ENCODE results near the gene ZBTB43.
A peak's percentile ranks its signal among the peaks of the same experiment; 100 is the strongest.
"Not testable (repeated sequence)": the region's sequence is repeated elsewhere in the genome, so short reads cannot be mapped to it uniquely, and the experiment has no call there.

The ZBTB43 gene, protein sequence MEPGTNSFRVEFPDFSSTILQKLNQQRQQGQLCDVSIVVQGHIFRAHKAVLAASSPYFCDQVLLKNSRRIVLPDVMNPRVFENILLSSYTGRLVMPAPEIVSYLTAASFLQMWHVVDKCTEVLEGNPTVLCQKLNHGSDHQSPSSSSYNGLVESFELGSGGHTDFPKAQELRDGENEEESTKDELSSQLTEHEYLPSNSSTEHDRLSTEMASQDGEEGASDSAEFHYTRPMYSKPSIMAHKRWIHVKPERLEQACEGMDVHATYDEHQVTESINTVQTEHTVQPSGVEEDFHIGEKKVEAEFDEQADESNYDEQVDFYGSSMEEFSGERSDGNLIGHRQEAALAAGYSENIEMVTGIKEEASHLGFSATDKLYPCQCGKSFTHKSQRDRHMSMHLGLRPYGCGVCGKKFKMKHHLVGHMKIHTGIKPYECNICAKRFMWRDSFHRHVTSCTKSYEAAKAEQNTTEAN
- total RNA-seq = 51.0 to 147 (median 75.7) reads per million in 18 experiments

DNA sequence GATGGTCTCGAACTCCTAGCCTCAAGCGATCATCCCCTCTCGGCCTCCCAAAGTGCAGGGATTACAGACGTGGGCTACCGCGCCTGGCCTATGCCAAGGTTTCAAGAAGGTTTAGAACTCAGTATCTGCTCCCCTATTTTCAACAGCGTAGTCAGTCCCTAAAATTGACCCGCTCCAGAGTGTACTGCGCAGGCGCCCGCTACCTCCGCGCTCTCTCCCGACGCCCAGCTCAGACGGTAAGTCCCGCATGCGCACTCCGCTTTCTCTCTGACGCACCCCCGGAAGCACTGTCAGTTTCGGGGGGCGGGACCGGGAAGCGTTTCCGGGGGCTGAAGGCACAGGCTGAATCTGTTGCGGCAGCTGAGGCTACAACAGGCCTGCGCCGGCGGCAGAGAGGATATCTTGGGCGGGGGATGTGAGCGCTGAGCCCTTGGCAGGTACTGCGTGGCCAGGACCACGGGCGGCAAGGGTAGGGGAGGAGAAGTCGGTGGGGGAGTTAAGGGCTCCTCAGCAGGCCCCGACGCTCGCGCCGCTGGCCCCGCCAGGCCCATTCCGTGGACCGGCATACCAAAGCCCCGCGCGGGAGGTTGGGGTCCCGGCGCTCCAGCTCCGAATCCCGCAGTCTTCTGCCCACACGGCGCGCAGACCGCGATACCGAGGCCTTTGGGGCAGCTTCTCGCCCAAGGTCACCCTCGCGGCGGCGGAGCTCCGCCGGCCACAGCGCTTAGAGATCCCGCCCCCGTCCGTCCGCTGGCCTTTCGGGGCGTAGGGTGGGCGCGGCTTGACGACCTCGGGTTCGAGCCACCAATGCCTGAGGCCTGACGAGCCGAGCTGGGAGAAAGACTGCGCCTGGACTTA lies at the start of gene ZBTB43:
Gene ZBTB43, plus strand, starts transcription at position 345 of the 858 bp plus-strand sequence. CDS start 27,470 bp downstream, outside the sequence.
- peak; percentile 98 to 99 for DNase-seq

DNA sequence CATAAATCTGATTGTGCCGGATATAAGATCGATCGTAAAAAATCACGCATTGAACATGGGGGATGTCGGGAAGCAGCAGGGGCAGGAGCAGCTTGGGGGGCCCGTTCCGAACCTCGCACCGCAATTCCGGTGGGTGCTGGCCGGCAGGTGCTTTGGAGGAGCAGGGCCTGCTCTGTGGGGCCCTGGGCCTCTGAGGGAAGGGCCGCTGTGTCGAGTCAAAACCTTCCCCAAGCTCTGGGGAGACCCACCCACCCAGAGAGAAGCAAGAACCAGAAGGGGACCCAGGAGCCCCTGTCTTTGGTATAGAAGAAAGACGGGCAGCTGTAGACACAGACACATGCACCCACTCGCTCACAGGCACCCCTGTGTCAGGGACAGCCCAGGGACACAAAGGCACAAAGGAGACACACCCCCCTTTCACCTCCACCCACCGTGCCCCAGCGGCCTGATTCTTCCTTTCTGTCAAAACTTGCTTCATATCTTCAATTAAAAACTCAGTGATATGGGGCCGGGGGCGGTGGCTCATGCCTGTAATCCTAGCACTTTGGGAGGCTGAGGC lies 49.4 kb upstream of the ZBTB43 start:
- no peak for DNase-seq

DNA sequence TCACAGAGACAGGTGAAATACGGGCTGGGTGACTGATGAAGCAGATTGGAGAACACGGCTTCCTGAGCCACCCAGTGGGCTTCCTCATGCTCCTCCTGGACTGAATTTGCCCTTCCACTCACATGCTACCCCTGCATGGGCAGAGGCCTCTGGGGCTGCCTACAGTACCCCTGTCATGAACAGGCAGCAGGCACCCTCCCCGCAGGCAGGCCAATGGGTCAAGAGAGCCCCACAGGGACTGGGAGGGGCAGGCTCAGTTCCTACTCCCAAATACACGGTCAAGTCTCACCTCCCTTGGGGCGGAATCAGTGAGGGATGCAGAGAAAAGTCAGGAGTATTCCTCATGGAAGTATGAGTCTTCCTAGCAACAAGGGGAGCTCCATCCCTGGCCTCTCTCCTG lies 48.6 kb upstream of the ZBTB43 start:
- DNase-seq = no peak

DNA sequence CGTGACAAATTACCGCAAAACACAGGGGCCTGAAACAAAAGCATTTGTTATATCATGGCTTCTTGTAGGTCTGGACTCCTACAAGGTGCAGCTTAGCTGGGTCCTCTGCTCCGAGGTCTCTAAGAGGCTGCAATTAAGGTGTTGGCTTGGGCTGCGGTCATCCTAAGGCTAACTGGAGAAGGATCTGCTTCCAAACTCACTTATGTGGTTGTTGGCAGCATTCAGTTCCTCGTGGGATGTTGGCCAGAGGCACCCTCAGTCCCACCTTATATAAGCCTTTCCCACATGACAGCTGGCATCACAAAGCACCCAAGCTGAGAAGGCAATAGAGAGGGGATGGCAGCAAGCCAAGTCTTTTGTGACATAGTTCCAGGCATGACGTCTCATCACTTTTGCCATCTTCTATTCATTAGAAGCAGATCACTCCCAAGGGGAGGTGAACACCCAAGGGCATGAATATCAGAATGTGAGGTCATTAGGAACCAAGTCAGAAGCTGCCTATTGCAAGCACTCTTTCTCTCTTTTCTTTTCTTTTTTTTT lies 47.9 kb upstream of the ZBTB43 start:
- no peak for DNase-seq

DNA sequence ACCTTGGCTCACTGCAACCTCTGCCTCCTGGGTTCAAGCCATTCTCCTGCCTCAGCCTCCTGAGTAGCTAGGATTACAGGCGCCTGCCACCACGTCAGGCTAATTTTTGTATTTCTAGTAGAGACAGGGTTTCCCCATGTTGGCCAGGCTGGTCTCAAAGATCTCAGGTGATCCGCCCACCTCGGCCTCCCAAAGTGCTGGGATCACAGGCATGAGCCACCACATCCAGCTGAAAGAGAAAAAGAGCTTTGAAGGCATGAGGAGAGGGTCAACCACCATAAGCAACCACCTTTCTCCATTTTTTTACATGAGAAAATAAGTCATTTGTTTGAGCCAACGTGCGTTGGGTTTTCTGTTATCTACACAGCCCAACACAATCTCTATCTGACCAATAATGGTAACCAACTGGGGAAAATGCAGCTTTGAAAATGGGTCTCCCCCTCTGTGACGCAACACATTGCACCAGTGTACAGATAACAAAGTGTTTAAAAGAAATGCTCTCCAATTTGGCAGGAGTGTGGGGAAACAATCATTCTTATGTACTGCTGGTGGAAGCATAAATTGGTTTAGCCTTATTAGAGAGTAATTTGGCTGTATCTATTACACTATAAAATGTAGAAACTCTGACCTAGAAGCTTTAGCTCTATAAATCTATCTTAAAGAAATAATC lies 45.8 kb upstream of the ZBTB43 start:
- no peak for DNase-seq

DNA sequence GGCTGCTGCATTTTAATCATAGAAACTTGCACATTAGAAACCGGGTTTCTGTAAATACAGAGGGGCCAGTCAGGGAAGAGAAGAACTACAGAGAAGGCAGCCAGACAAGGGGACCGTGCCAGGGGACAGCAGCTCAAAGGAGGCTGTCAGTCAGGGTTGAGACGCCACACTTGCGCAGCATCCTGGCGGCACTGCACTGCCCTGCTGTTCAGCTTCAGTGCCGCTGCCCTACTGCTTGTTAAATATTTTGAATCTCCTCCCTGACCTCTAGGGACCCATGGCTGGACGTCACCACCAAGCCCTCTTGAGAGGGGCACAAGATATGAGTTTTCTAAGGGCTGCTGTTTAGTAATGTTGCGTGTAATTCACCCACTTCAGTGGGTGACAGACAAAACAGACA lies 43.6 kb upstream of the ZBTB43 start:
- no peak for DNase-seq

DNA sequence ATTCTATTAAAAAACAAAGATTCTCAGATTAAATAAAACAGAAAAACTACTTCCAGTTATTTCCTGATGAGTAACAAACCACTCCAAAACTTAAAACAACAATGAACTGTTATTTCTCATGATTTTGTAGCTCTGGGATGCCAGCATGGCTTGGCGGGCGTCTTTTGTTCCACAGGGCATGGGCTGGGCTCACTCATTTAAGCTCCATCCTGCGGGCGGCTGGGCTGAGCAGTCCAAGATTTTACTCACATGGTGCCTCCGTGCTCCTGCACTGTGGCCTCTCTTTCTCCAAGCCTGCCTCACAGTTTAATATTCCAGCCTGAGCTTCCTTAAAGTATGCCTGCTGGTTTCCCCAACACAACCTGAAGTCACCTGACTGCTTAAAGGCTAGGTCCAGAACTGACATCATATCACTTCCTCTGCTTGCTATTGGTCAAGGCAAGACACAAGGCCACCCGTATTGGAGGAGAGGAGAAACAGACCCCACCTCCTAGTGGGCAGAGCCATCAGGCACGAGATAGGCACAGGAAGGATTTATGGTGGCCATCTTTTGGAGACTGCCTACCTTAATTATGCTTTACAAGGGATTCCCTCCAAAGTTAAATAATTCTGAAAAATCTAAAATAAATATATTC lies 41.6 kb upstream of the ZBTB43 start:
- DNase-seq = no peak

DNA sequence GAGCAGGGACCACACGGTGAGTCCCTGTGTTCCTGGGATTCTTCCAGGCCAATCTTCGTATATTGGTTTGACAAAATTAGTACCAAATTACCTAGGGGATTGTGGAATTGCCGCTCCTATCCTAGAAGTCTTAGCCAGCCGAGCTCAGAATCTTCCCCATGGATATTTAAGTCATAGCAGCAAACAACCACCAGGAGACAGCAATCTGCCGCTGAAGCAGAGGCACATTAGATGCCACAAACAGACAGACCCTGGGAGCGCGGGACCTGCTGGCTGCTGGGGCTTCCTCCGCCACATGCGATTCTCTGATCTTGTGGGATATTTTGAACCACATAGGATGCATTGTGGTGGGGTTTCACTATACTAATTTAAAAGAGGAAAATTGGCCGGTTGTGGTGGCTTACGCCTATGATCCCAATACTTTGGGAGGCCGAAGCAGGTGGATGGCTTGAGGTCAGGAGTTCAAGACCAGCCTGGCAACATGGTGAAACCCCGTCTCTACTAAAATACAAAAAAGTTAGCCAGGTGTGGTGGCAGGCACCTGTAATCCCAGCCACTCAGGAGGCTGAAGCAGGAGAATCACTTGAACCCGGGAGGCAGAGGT lies 31.7 kb upstream of the ZBTB43 start:
- DNase-seq = peak in 1 of 2 donors; percentile 34

DNA sequence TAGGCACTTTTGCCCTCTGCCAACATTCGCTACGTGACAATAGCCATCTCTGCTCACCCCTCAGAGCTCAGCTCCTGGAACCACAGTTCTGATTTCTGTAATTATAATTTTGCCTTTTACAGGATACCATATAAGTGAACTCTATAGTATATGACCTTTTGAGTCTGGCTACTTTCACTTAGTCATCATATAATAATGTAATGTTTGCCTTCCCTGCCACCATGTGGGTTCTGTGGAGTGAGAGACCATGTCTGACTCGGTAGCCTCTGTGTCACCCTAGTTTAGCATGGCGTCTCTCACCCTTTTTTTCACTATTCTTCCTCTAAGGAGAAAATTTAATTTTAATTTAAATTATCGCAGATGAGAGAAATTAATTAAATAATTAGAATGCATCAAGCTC lies 28.9 kb upstream of the ZBTB43 start:
- no peak for DNase-seq

DNA sequence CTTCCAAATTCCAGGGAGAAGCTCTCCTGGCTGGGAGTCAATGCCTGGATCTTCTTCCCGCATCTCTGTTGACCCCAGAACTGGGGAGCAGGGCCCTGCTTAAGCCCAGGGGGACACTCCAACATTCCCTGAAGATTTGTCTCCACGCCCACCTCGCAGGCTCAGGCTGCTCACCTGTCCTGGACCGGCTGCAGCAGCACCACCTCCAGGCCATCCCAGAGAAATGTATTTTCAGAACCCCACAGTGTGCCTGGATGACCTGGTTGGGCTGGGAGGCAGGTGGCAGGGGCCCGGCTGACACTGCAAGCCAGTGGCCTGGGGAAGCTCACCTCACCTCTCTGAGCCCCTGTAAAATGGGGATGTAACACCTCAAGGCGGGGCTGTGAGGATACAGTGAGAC lies 27.1 kb upstream of the ZBTB43 start:
- DNase-seq = no peak

DNA sequence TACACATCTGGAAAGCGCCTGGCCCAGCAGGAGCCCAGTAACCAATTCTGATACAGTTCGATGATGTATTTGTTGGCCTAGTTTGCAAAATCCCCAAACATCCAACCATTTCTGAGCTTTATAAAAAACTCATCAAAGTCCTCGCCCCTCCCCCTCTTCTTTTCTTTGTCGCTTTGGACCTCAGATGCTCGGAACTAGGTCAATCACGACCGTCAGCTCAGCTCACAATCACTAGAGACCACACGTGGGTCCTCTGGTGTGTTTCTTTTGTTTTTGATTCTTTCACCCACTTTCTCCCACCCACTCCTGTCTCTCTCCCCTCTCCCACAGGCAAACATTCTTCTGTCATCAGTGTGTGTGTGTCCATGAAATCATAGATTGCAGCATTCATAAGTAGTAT lies 26.7 kb upstream of the ZBTB43 start:
- no peak for DNase-seq

DNA sequence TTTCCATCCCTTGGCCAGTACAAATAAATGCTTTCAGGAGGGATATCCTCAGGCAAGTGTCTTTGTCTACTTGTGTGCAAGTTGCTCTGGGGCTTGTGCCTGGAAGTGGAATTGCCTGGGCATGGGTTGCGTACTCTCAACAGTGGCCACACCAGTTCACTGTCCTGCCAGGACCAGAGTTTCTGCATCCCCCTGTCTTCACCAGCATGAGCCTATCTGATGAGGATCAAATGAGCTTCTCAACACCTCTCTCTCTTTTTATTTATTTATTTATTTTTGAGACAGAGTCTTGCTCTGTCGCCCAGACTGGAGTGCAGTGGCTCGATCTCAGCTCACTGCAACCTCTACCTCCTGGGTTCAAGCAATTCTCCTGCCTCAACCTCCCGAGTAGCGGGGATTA lies 26.1 kb upstream of the ZBTB43 start:
- DNase-seq = not testable (repeated sequence)

DNA sequence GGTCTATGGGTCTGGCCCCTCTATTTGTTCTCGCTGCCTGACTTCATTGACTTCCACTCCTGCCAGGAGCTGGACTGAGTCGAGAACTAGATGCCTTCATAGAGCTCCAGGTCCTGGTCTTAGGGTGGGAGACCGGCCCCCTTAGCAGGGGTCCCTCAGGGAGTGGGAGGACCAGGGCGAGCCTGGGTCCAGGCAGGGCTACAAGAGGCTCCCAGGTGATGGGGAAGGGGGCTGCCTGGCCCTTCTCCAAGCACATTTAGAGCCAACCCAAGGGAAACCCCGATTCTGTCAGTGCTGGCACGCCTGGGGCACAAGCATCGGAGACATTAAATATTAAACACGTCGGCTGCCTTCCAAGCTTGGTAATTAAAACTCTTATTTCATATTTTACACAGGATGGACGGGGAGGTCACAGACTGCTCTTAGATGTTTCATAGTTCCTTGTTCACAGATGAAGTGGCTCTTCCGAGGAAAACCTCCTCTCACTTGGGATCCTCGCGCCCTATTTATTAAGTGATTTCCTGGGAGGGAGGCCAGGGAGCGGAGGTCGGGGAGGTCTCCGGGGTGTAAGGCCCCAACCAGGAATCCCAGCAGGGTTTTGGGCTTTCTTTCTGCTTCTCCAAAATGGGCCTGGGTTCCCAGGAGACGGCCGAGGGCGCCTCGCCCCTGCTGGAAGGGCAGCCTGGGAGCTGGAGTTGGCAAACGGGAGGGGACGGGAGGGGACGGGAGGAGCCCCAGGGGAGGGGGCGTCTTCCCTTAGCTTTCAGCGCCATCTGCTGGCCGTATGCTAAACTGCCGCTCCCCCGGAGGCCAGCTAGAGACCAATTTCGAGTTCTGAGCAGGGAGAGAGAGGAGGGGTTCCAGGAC lies 23.4 kb upstream of the ZBTB43 start:
- DNase-seq = peak; percentile 73 to 76

DNA sequence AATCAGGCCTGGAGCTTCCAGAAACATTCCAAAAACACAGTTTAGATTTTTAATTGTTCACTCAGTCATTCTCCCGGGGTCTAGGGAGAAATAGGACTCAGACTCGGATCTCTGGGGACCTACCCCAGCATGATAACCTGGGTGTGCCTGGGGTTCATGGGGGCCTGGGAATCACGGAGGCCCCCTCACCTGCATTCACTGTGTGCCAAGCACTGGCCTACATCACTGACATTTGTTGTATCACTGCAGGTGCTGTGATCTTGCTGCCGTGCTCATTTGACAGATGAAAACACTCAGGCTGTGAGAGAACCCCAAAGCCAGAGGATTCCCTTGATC lies 22.8 kb upstream of the ZBTB43 start:
- DNase-seq = no peak

DNA sequence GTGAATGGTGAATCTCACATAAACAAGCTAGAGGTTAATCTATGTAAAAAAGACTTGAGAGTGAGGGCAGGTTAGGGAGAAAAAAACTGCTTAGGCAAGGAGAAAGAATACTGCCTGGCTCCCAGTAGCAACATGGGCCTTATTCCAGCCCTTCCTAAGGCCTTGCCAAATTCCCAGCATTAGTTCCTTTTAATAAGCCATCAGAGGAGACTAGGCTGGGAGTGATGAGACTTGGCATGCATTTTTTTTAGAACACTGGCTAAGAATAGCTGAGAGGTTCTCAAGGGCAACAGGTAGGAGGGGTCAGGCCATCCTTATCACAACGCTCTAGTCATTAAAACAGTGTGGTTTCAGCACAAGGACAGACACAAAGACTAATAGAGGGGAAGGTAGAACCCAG lies 20.9 kb upstream of the ZBTB43 start:
- no peak for DNase-seq

DNA sequence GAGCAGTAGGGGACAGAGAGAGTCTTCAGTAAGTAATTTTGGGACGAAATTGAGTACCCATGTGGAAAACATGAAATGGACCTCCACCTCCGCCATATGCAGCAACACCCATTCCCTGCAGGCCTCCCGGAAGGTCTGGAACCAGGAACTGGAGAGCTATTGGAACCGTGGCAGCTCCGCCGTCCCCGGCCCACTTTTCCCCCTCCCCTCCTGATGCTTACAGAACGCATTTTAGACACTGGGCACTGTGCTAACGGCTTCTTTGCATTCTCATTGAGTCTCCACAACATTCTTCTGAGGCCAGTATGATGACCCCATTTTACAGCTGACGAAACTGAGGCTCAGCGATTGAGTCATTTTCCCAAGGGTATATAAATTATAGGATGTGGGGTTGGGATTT lies 20.4 kb upstream of the ZBTB43 start:
- no peak for DNase-seq

DNA sequence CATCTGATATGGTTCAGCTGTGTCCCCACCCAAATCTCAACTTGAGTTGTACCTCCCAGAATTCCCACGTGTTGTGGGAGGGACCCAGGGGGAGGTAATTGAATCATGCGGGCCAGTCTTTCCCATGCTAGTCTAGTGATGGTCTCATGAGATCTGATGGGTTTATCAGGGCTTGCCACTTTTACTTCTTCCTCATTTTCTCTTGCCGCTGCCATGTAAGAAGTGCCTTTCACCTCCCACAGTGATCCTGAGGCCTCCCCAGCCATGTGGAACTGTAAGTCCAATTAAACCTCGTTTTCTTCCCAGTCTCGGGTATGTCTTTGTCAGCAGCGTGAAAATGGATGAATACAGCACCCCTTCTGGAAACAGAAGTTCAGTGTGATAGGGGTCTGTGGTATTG lies 20.0 kb upstream of the ZBTB43 start:
- DNase-seq = not testable (repeated sequence)

DNA sequence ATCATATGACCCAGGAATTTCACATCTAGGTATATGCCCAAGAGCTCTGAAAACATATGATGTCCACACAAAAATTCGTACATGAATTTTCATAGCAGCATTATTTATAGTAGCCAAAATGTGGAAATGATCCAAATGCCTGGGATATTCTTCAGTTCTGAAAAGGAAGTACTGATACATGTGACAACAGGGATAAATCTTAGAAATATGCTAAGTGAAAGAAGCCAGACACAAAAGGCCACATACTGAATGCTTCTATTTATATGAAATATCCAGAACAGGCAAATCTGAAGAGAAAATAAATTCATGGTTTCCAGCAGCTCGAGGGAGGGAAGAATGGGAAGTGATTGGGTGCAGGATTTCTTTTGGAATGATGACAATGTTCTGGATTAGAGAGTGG lies 16.8 kb upstream of the ZBTB43 start:
- no peak for DNase-seq

DNA sequence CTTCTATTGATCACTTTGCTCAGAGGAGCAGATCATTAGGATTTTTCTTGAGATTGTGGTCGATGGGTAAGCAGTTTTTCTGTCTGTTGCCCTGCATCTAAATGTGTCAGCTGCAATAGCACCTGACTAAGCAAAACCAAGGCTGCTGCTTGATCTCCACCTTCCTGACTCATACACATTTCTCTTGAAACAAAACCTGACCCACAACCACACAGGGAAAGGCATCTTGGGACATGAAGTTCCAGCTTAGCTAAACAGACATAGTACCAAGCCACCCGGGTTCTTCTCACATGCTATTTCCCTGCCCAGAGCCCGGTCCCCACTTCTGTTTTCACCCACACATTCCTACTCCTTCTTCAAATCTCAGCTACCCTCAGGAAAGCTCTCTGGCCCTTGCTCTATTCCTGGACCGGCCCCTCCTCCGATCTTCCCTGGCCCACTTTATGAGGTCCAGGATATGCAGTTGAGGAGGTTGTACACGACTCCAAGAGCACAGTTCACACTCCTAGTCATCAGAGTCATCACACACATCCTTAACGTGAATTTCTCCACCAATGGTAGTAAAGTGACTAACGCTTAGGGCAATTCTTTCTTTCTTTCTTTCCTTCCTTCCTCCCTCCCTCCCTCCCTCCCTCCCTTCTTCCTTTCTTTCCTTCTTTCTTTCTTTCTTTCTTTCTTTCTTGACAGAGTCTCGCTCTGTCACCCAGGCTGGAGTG lies 16.0 kb upstream of the ZBTB43 start:
- peak; percentile 40 to 62 for DNase-seq

DNA sequence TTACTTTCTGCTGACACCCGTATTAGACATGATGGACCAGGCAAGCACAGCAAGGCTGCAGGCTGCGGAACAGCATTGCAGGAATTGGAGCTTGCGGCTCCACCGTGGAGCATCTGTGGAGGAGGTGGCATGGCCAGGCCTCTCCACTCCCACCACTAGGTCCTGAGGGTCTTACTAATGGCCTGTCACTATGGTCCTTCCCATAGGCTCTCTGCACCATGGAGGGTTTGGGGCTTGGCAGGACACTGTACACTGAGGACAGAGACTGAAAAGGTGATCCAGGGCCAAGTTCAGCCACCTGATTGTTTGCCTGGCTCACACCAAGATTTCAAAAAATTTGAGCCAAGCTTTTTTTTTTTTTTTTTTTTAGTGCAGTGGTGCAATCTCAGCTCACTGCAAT lies 14.3 kb upstream of the ZBTB43 start:
- no peak for DNase-seq

Measured in inflammatory macrophage (primary cell).